Measurements from ENCODE around the gene INHBC.

- TF ChIP-seq POLR2A (IDR thresholded peaks at IDR 0.05; ENCODE audit: low read length) (peak; percentile 34), GATA1 (IDR thresholded peaks at IDR 0.05; ENCODE audit: low read depth, low read length) (no peak)
Measured at GRCh38 chr12:57430112-57430930, 4.3 kb upstream of the INHBC start.

Measured in erythroblast (primary cell).